H1 (cell line): ENCODE results near the gene PPFIA2. TPM values are rescaled to one million over a fixed set of nuclear protein-coding genes. Genes with fewer than 3 reads are reported as not detected.

Source experiments
- CTCF ChIA-PET: fragments of 300-600 bp; sonication (Branson Sonifier 250); formaldehyde crosslinking; loops from one replicate; lab custom pipeline; 2021; ENCODE audit not compliant: partially characterized antibody; lab: Charles Lee
- POLR2A ChIA-PET: fragments of 300-600 bp; sonication (Branson Sonifier 250); formaldehyde crosslinking; loops from one replicate; lab custom pipeline; 2021; ENCODE audit warnings: inconsistent platforms; ENCODE audit not compliant: partially characterized antibody; lab: Charles Lee
- DNase-seq, 2 experiments: peaks; one replicate each; pipeline versions ENCODE4 v3.0.0 to v3.0.0-alpha.2; 2010 to 2022; ENCODE audit warnings: low spot score in 2 of 2, low read depth in 1 of 2, mixed read lengths in 1 of 2
- FAIRE-seq: peaks from 2 replicates; lab custom pipeline; 2011; peaks lifted over from hg19 to GRCh38; lab: Jason Lieb, UNC
- H2AFZ ChIP-seq: 2 replicates; pipeline ENCODE4 v1.8.1; 2012; ENCODE audit warnings: low read length, inconsistent platforms
- H2AK5ac ChIP-seq: 2 replicates; pipeline ENCODE4 v1.6.1; 2013; ENCODE audit warnings: low read depth, low read length
- H2BK120ac ChIP-seq: replicated peaks from 2 replicates; pipeline ENCODE3; 2013; ENCODE audit warnings: low read depth, low read length, inconsistent platforms
- H2BK12ac ChIP-seq: 2 replicates; pipeline ENCODE4 v1.6.1; 2013; ENCODE audit warnings: low read depth, low read length
- H2BK15ac ChIP-seq: 2 replicates; pipeline ENCODE4 v1.6.1; 2013; ENCODE audit warnings: low read length
- H2BK20ac ChIP-seq: 2 replicates; pipeline ENCODE4 v1.6.1; 2013; ENCODE audit warnings: low read length
- H2BK5ac ChIP-seq: 2 replicates; pipeline ENCODE4 v1.6.1; 2013; ENCODE audit warnings: low read depth, low read length
- H3K14ac ChIP-seq: 2 replicates; pipeline ENCODE4 v1.6.1; 2013; ENCODE audit warnings: inconsistent platforms; ENCODE audit not compliant: insufficient read length
- H3K18ac ChIP-seq: 2 replicates; pipeline ENCODE4 v1.6.1; 2013; ENCODE audit warnings: low read length; ENCODE audit errors: extremely low read depth
- H3K23ac ChIP-seq: 2 replicates; pipeline ENCODE4 v1.6.1; 2013; ENCODE audit warnings: inconsistent platforms; ENCODE audit not compliant: insufficient read length
- H3K23me2 ChIP-seq: 2 replicates; pipeline ENCODE4 v1.6.1; 2013; ENCODE audit warnings: low read depth, low read length
- H3K27ac ChIP-seq: 2 replicates; pipeline ENCODE4 v1.6.1; 2011; ENCODE audit warnings: low read depth, low read length, inconsistent platforms
- H3K27me3 ChIP-seq, 4 experiments: replicated peaks in 1 of 4; 1 replicate in 1 of 4; 2 replicates in 3 of 4; pipeline versions ENCODE4 v1.6.1 to v1.8.1; 2011 to 2013; ENCODE audit warnings: low read length in 3 of 4, mild to moderate bottlenecking in 3 of 4, inconsistent platforms in 2 of 4, mixed read lengths in 2 of 4, moderate library complexity in 1 of 4; ENCODE audit not compliant: control insufficient read depth in 3 of 4, insufficient read depth in 3 of 4; ENCODE audit errors: extremely low read depth in 1 of 4
- H3K36me3 ChIP-seq, 4 experiments: 2 replicates each; pipeline versions ENCODE4 v1.6.1 to v1.8.1; 2011 to 2013; ENCODE audit warnings: mild to moderate bottlenecking in 4 of 4, low read length in 3 of 4, moderate library complexity in 2 of 4, control low read depth in 1 of 4, inconsistent platforms in 1 of 4; ENCODE audit not compliant: insufficient read depth in 4 of 4, control insufficient read depth in 2 of 4
- H3K4ac ChIP-seq: replicated peaks from 2 replicates; pipeline ENCODE3; 2013; ENCODE audit warnings: low read length, low read depth, mixed read lengths, inconsistent platforms; ENCODE audit not compliant: insufficient read length
- H3K4me1 ChIP-seq, 4 experiments: replicated peaks in 1 of 4; 1 replicate in 1 of 4; 2 replicates in 3 of 4; pipeline versions ENCODE4 v1.6.1 to v1.8.1; 2011 to 2013; ENCODE audit warnings: low read length in 3 of 4, inconsistent platforms in 2 of 4, mixed read lengths in 1 of 4; ENCODE audit not compliant: insufficient read depth in 4 of 4, control insufficient read depth in 3 of 4
- H3K4me2 ChIP-seq, 2 experiments: 2 replicates each; pipeline versions ENCODE4 v1.6.1 to v1.8.1; 2011 to 2013; ENCODE audit warnings: low read depth in 2 of 2, low read length in 2 of 2, control low read depth in 1 of 2, inconsistent platforms in 1 of 2, mild to moderate bottlenecking in 1 of 2; ENCODE audit not compliant: insufficient read depth in 1 of 2
- H3K4me3 ChIP-seq, 4 experiments: fragments of 200-600, 300-600 bp in 1 of 4; sonication (generic), shearing (Covaris generic), sonication (Bioruptor Twin) in 1 of 4; 2 replicates each; pipeline versions ENCODE4 v1.5.1 to v1.8.1; 2011 to 2016; ENCODE audit warnings: low read length in 4 of 4, low read depth in 3 of 4, control low read depth in 2 of 4, inconsistent platforms in 2 of 4, mild to moderate bottlenecking in 2 of 4, mixed read lengths in 1 of 4, moderate library complexity in 1 of 4; ENCODE audit not compliant: insufficient read depth in 2 of 4; ENCODE audit errors: extremely low read depth in 1 of 4
- H3K56ac ChIP-seq: replicated peaks from 2 replicates; pipeline ENCODE3; 2013; ENCODE audit warnings: low read depth, mild to moderate bottlenecking, mixed read lengths, low read length, inconsistent platforms; ENCODE audit not compliant: insufficient read length
- H3K79me1 ChIP-seq: 2 replicates; pipeline ENCODE4 v1.6.1; 2013; ENCODE audit warnings: low read depth, low read length, control low read depth
- H3K79me2 ChIP-seq, 2 experiments: 2 replicates each; pipeline versions ENCODE4 v1.6.1 to v1.8.1; 2012 to 2013; ENCODE audit warnings: low read length in 2 of 2, mild to moderate bottlenecking in 2 of 2, inconsistent platforms in 1 of 2; ENCODE audit not compliant: insufficient read depth in 2 of 2, control insufficient read depth in 1 of 2
- H3K9ac ChIP-seq, 4 experiments: replicated peaks in 1 of 4; 1 replicate in 1 of 4; 2 replicates in 3 of 4; pipeline versions ENCODE4 v1.6.1 to v1.8.1; 2011 to 2013; ENCODE audit warnings: low read depth in 3 of 4, low read length in 3 of 4, control low read depth in 2 of 4, mild to moderate bottlenecking in 2 of 4, moderate library complexity in 2 of 4, inconsistent platforms in 1 of 4; ENCODE audit errors: extremely low read depth in 1 of 4
- H3K9me3 ChIP-seq, 2 experiments: 2 replicates each; pipeline versions ENCODE4 v1.6.1 to v1.8.1; 2012 to 2013; ENCODE audit warnings: mild to moderate bottlenecking in 2 of 2, moderate library complexity in 2 of 2, control low read depth in 1 of 2, inconsistent platforms in 1 of 2, low read depth in 1 of 2, low read length in 1 of 2, mixed read lengths in 1 of 2; ENCODE audit not compliant: insufficient read depth in 2 of 2
- H4K20me1 ChIP-seq, 2 experiments: replicated peaks in 1 of 2; 2 replicates each; pipeline versions ENCODE3 to v1.8.1; 2011 to 2013; ENCODE audit warnings: inconsistent platforms in 2 of 2, low read length in 2 of 2, mild to moderate bottlenecking in 1 of 2; ENCODE audit not compliant: insufficient read depth in 2 of 2, control insufficient read depth in 1 of 2
- H4K5ac ChIP-seq: 2 replicates; pipeline ENCODE4 v1.6.1; 2013; ENCODE audit warnings: low read length, low read depth, mixed read lengths, inconsistent platforms; ENCODE audit not compliant: insufficient read length
- H4K8ac ChIP-seq: 2 replicates; pipeline ENCODE4 v1.8.0; 2013; ENCODE audit warnings: mild to moderate bottlenecking, moderate library complexity, low read length, inconsistent platforms; ENCODE audit not compliant: insufficient read depth; ENCODE audit errors: extremely low read depth
- H4K91ac ChIP-seq: replicated peaks from 2 replicates; pipeline ENCODE3; 2013; ENCODE audit warnings: low read length, mixed read lengths, inconsistent platforms; ENCODE audit not compliant: insufficient read length
- CBX8 ChIP-seq: fragments of 300-800, 300-1000 bp; sonication (generic); IDR thresholded peaks from 2 replicates; pipeline ENCODE4 v1.7.1; 2016; ENCODE audit warnings: low read depth, low read length, borderline replicate concordance
- CREB1 ChIP-seq: IDR thresholded peaks from 2 replicates; pipeline ENCODE4 v1.6.1; 2012; ENCODE audit warnings: inconsistent platforms
- FOSL1 ChIP-seq: IDR thresholded peaks from 2 replicates; pipeline ENCODE4 v1.6.1; 2011; ENCODE audit warnings: mild to moderate bottlenecking, low read depth, low read length, moderate library complexity; ENCODE audit not compliant: insufficient read depth
- HDAC6 ChIP-seq: IDR thresholded peaks from one replicate; pipeline ENCODE4 v1.7.1; 2012; ENCODE audit warnings: low read depth, mild to moderate bottlenecking, inconsistent platforms, low read length, moderate library complexity
- JUND ChIP-seq: IDR thresholded peaks from 2 replicates; pipeline ENCODE4 v1.6.1; 2011; ENCODE audit warnings: mild to moderate bottlenecking, improper control_type of control experiment, low read length
- RAD21 ChIP-seq, 2 experiments: IDR thresholded peaks in 1 of 2; conservative IDR thresholded peaks in 1 of 2; 2 replicates each; pipeline ENCODE4 v1.6.1; 2011; ENCODE audit warnings: low read depth in 2 of 2, low read length in 2 of 2, improper control_type of control experiment in 1 of 2, inconsistent platforms in 1 of 2, mild to moderate bottlenecking in 1 of 2, moderate library complexity in 1 of 2
- SIRT6 ChIP-seq: IDR thresholded peaks from one replicate; pipeline ENCODE4 v1.7.1; 2012; ENCODE audit warnings: low read length, inconsistent platforms
- SIX5 ChIP-seq: IDR thresholded peaks from 2 replicates; pipeline ENCODE4 v1.6.1; 2011; ENCODE audit warnings: mild to moderate bottlenecking, low read depth, low read length
- TCF12 ChIP-seq: IDR thresholded peaks from 2 replicates; pipeline ENCODE4 v1.6.1; 2011; ENCODE audit warnings: low read depth, mild to moderate bottlenecking, low read length
- TEAD4 ChIP-seq: IDR thresholded peaks from 2 replicates; pipeline ENCODE4 v1.6.1; 2012; ENCODE audit warnings: low read depth, low read length, inconsistent platforms, mixed read lengths
- ZNF274 ChIP-seq: IDR thresholded peaks from 2 replicates; pipeline ENCODE4 v1.7.0; 2012; ENCODE audit warnings: low read length, borderline replicate concordance; ENCODE audit errors: extremely low read depth
- WGBS, 2 experiments: shearing (Covaris generic) in 1 of 2; methylation state at CpG; one replicate each; pipeline versions ENCODE4 v1.1.6 to v1.1.7; 2013 to 2015; ENCODE audit warnings: low lambda C conversion rate in 2 of 2, mixed read lengths in 2 of 2, inconsistent platforms in 1 of 2, low coverage in 1 of 2, missing lambda C conversion rate in 1 of 2; ENCODE audit not compliant: insufficient replicate concordance in 2 of 2, insufficient coverage in 1 of 2, insufficient read length in 1 of 2; ENCODE audit errors: extremely low coverage in 1 of 2, missing lambda C conversion rate in 1 of 2; 5-methylcytosine and 5-hydroxymethylcytosine counted together
- polyA plus RNA-seq, 7 experiments: library from polyadenylated mRNA; depleted of rRNA in 3 of 7; stranded (reverse) in 5 of 7; unstranded in 2 of 7; fragments of >200 nt in 5 of 7; fragments of 200-250 nt in 2 of 7; gene quantifications; 1 replicate in 5 of 7; 2 replicates in 1 of 7; 4 replicates in 1 of 7; pipeline versions ENCODE4 v1.2.1 to v1.2.3, GENCODE V29; 2011 to 2013; ENCODE audit warnings: missing spikeins in 2 of 7, mixed read lengths in 2 of 7
- total RNA-seq: library from RNA; stranded (reverse); fragmentation: NEBNext Ultra II Directional; extraction: Animal tissue kit (Norgen Biotek cat#: 25700); gene quantifications from 2 replicates; pipeline ENCODE4 v1.2.1, GENCODE V29; 2021

The PPFIA2 gene
- total and polyA plus RNA-seq, 2 of the 8 experiments (the other 6 are each of a cell fraction or from before 2014, with no cell fraction given) = 1.2 to 1.8 TPM

DNA sequence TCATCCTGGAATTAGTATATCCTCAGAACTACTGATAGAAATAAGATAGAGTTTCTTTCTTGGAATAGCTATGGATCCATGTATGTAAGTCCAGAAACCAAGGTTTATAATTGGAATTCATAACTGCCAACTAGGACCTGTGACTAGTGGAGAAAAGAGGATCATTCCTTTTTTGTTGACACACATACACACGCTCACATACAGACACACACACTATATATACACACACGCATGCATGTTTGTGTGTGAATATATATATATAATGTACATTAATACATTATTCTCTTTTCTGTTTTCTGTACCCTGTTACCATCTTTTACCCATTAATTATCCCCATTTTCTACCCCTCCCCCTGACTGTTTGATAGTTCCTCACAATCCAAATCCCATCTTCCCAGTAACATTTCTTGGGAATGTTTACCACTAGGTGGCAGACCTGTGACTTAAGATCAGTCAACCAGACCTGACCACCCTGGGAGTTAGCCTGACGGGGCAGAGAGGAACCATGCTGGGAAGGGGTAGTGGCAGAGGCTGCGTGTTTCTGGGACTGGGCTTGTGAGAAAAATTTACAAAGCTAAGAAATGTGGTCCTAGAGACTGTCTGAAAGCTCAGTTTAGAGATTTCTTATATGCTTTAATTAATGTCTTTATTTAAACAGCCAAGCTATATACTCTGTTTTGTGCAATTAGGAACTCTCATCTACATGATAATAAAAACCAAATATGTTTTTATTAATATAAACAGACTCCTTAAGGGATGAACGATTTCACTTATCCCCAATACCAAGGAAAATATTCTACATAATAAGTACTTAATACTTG lies 308.0 kb downstream of the PPFIA2 start:
- H2BK15ac ChIP-seq = no peak overlapping the region
- no peaks in the 10 kb centered on the region for H3K79me1 ChIP-seq
- no peak overlapping the region for H3K9ac ChIP-seq
- no peak overlapping the region for H2BK12ac ChIP-seq
- H3K56ac ChIP-seq = no peak overlapping the region
- no peak overlapping the region for H2AFZ ChIP-seq
- H3K4me2 ChIP-seq = no peak overlapping the region
- peak; percentile 92 for FAIRE-seq
- H2BK5ac ChIP-seq = no peak overlapping the region
- no peaks in the 10 kb centered on the region for H3K23me2 ChIP-seq
- H3K36me3 ChIP-seq = no peaks in the 10 kb centered on the region
- H2BK20ac ChIP-seq = no peak overlapping the region
- H3K79me2 ChIP-seq = no peaks in the 10 kb centered on the region
- H3K9me3 ChIP-seq = no peaks in the 10 kb centered on the region
- H3K14ac ChIP-seq = no peak overlapping the region
- H4K20me1 ChIP-seq = no peaks in the 10 kb centered on the region
- ChIA-PET CTCF (interaction anchor here (0.6 to 2.3 kb wide), 21 partner anchors 9 to 741 kb away, joined by 3 to 21 read pairs (median 4); no protein-coding TSS in a partner anchor), POLR2A (no interaction called here)
- no peak overlapping the region for H2AK5ac ChIP-seq
- no peaks in the 10 kb centered on the region for H3K4me1 ChIP-seq
- H2BK120ac ChIP-seq = no peak overlapping the region
- no peak overlapping the region for H3K23ac ChIP-seq
- WGBS, 2 experiments = 45% methylated on average over 5 of the region's 5 CpGs; no CpG with 5 or more reads in 1 of the 2 experiments
- no peak overlapping the region for H3K4ac ChIP-seq
- no peak overlapping the region for H4K8ac ChIP-seq
- H4K5ac ChIP-seq = no peak overlapping the region
- H3K18ac ChIP-seq = no peak overlapping the region
- no peak overlapping the region for H4K91ac ChIP-seq
- no peak overlapping the region for H3K4me3 ChIP-seq
- DNase-seq = peak; percentile 25 to 49
- H3K27me3 ChIP-seq = no peaks in the 10 kb centered on the region
- no peak overlapping the region for H3K27ac ChIP-seq
- TF ChIP-seq HDAC6 (no peak), CBX8 (no peak), RAD21 (IDR thresholded peaks at IDR 0.05 in 1 of 2, conservative IDR thresholded peaks at IDR 0.05 in 1 of 2; ENCODE audit: low read depth in 2 of 2, low read length in 2 of 2) (peak; percentile 67 to 77), TEAD4 (peak; percentile 95), TCF12 (no peak), FOSL1 (no peak), SIX5 (no peak), SIRT6 (no peak), CREB1 (0 out of 2 replicates have a peak, but pooled peaks have one; percentile 34), ZNF274 (no peak), JUND (0 out of 2 replicates have a peak, but pooled peaks have one; percentile 45)
